MM.1S (cell line): ENCODE data around the gene HTRA1.
A peak's percentile ranks its signal among the peaks of the same experiment; 100 is the strongest.

Experiments used
- DNase-seq: peaks from one replicate; pipeline ENCODE4 v3.0.0-alpha.2; 2015
- H2AFZ ChIP-seq: fragments of 300-600 bp; sonication (generic); 2 replicates; pipeline ENCODE4 v1.6.0; 2016; ENCODE audit warnings: antibody characterized with exemption, low read length
- H3F3A ChIP-seq: fragments of 300-600 bp; sonication (generic); 2 replicates; pipeline ENCODE4 v1.6.1; 2016; ENCODE audit warnings: mild to moderate bottlenecking, antibody characterized with exemption, low read length, moderate library complexity, mixed read lengths; ENCODE audit not compliant: insufficient read depth
- H3K27ac ChIP-seq: fragments of 300-600 bp; sonication (generic); 2 replicates; pipeline ENCODE4 v1.5.1; 2016; ENCODE audit warnings: mild to moderate bottlenecking, low read length
- H3K27me3 ChIP-seq: fragments of 300-600 bp; sonication (generic); replicated peaks from 2 replicates; pipeline ENCODE4 v1.6.0; 2016; ENCODE audit warnings: low read length; ENCODE audit not compliant: insufficient read depth
- H3K36me3 ChIP-seq: fragments of 300-600 bp; sonication (generic); replicated peaks from 2 replicates; pipeline ENCODE4 v1.6.1; 2016; ENCODE audit warnings: mild to moderate bottlenecking, low read length, mixed read lengths; ENCODE audit not compliant: insufficient read depth
- H3K4me1 ChIP-seq: fragments of 300-600 bp; sonication (generic); 2 replicates; pipeline ENCODE4 v1.6.1; 2016; ENCODE audit warnings: low read length, mixed read lengths
- H3K4me2 ChIP-seq: fragments of 300-600 bp; sonication (generic); 2 replicates; pipeline ENCODE4 v1.6.0; 2016; ENCODE audit warnings: low read depth, low read length
- H3K4me3 ChIP-seq: fragments of 300-600 bp; sonication (generic); 2 replicates; pipeline ENCODE4 v1.5.1; 2016; ENCODE audit warnings: low read length, mixed read lengths
- H3K79me2 ChIP-seq: fragments of 300-600 bp; sonication (generic); 2 replicates; pipeline ENCODE4 v1.6.1; 2016; ENCODE audit warnings: mixed run types, low read length, mixed read lengths
- H3K9ac ChIP-seq: fragments of 300-600 bp; sonication (generic); 2 replicates; pipeline ENCODE4 v1.6.1; 2016; ENCODE audit warnings: low read length, mixed read lengths
- H3K9me2 ChIP-seq: fragments of 300-600 bp; sonication (generic); replicated peaks from 2 replicates; pipeline ENCODE4 v1.6.1; 2016; ENCODE audit warnings: mild to moderate bottlenecking, low read length, mixed read lengths; ENCODE audit not compliant: insufficient read depth
- H3K9me3 ChIP-seq: fragments of 300-600 bp; sonication (generic); replicated peaks from 2 replicates; pipeline ENCODE4 v1.6.1; 2016; ENCODE audit warnings: mild to moderate bottlenecking, low read length, mixed read lengths; ENCODE audit not compliant: insufficient read depth
- H4K20me1 ChIP-seq: fragments of 300-600 bp; sonication (generic); 2 replicates; pipeline ENCODE4 v1.6.1; 2016; ENCODE audit warnings: mild to moderate bottlenecking, low read length, moderate library complexity, mixed read lengths; ENCODE audit not compliant: insufficient read depth
- EZH2 ChIP-seq: fragments of 300-600 bp; sonication (generic); optimal IDR thresholded peaks from 2 replicates; pipeline ENCODE3; 2017; ENCODE audit warnings: low read depth, mild to moderate bottlenecking, antibody characterized with exemption, low read length, mixed read lengths
- EZH2phosphoT487 ChIP-seq: fragments of 300-600 bp; sonication (generic); IDR thresholded peaks from 2 replicates; pipeline ENCODE4 v1.6.1; 2018; ENCODE audit warnings: antibody characterized with exemption, low read length
- TF ChIP-seq, protein P1 (sequence below): fragments of 300-600 bp; sonication (generic); IDR thresholded peaks from 2 replicates; pipeline ENCODE4 v1.5.1; 2016; ENCODE audit warnings: antibody characterized with exemption, low read length, mixed read lengths

Gene HTRA1

GRCh38 chr10:122426829-122427228 lies 34.5 kb upstream of the HTRA1 start:
- Histone ChIP-seq H3K27ac (no peak overlapping the region), H3K4me1 (no peaks in the 10 kb centered on the region), H3K36me3 (no peaks in the 10 kb centered on the region), H3K9me3 (no peaks in the 10 kb centered on the region), H3F3A (no peaks in the 10 kb centered on the region), H2AFZ (no peak overlapping the region), H3K9me2 (no peaks in the 10 kb centered on the region), H3K27me3 (no peaks in the 10 kb centered on the region), H3K4me2 (no peak overlapping the region), H4K20me1 (no peaks in the 10 kb centered on the region), H3K4me3 (no peak overlapping the region), H3K79me2 (no peaks in the 10 kb centered on the region), H3K9ac (no peak overlapping the region)
- TF ChIP-seq EZH2phosphoT487 (no peak), EZH2 (no peak)
- TF ChIP-seq, protein P1, sequence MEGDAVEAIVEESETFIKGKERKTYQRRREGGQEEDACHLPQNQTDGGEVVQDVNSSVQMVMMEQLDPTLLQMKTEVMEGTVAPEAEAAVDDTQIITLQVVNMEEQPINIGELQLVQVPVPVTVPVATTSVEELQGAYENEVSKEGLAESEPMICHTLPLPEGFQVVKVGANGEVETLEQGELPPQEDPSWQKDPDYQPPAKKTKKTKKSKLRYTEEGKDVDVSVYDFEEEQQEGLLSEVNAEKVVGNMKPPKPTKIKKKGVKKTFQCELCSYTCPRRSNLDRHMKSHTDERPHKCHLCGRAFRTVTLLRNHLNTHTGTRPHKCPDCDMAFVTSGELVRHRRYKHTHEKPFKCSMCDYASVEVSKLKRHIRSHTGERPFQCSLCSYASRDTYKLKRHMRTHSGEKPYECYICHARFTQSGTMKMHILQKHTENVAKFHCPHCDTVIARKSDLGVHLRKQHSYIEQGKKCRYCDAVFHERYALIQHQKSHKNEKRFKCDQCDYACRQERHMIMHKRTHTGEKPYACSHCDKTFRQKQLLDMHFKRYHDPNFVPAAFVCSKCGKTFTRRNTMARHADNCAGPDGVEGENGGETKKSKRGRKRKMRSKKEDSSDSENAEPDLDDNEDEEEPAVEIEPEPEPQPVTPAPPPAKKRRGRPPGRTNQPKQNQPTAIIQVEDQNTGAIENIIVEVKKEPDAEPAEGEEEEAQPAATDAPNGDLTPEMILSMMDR, result no peak
- DNase-seq, result no peak

DNA sequence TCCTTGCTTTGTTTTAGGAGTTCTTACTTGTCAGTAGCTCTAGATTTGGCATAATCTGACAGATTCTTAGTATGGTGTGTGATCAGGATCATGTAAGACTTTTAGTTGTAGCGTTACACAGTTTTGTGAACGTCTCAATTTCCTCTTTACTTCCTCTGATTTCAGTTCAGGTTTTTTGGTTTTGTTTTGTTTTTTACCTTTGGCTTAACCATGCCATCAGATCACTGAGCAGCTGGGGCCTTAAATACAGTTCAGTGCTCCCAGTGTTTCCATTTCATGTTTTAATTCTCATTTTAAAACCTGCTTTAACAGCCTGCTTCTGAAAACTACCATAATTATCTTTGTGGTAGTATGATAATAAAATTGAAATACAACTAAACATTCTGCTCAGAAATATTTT lies 34.1 kb upstream of the HTRA1 start:
- H3K9ac ChIP-seq, result no peak overlapping the region

DNA sequence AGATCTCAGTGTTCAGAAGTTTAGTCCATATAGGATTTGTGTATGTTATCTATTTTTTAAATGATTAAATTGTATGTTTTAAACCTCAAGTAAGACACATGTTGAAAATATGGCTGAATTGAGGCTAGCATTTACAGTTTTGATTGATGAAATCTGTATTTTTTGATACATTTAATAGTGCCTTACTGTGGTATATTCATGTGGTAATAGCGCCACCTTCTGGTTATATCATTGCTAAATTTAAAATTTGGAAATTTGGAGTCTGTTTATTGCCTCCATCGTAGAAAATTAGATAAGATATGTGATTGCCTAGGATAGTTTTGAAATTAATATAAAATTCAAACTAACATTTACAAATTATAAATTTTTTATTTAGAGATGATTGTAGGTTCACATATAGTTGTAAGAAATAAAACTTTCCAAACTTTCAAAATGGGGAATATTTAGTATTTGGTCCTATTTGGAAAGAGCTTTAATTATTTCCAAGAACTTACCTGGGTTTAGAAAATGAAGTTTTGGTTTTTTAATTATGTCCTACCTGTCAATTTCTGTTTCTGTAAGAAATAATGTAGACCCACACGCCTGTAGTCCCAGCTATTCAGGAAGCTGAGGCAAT lies 26.0 kb upstream of the HTRA1 start:
- Histone ChIP-seq H3K4me1 (no peaks in the 10 kb centered on the region), H3K27ac (no peak overlapping the region), H3K4me3 (no peak overlapping the region), H3K4me2 (no peak overlapping the region), H3K9me2 (no peaks in the 10 kb centered on the region), H3K27me3 (no peaks in the 10 kb centered on the region), H3K9me3 (no peaks in the 10 kb centered on the region), H4K20me1 (no peaks in the 10 kb centered on the region), H3K9ac (no peak overlapping the region), H3K79me2 (no peaks in the 10 kb centered on the region), H3K36me3 (no peaks in the 10 kb centered on the region), H2AFZ (no peak overlapping the region), H3F3A (no peaks in the 10 kb centered on the region)
- TF ChIP-seq, protein P1, result peak; percentile 58
- no peak for TF ChIP-seq EZH2
- peak; percentile 48 for DNase-seq

More for the DNA sequence above, 34.1 kb upstream of the HTRA1 start:
- Histone ChIP-seq H2AFZ (no peak overlapping the region), H3K4me1 (no peaks in the 10 kb centered on the region), H3K4me2 (no peak overlapping the region), H3K9me2 (no peaks in the 10 kb centered on the region), H3K9me3 (no peaks in the 10 kb centered on the region), H3K27me3 (no peaks in the 10 kb centered on the region), H3K4me3 (no peak overlapping the region), H3F3A (no peaks in the 10 kb centered on the region), H3K36me3 (no peaks in the 10 kb centered on the region), H3K27ac (no peak overlapping the region), H4K20me1 (no peaks in the 10 kb centered on the region), H3K79me2 (no peaks in the 10 kb centered on the region)
- DNase-seq, result no peak
- no peak for TF ChIP-seq EZH2
- no peak for TF ChIP-seq EZH2phosphoT487
- TF ChIP-seq, protein P1, result no peak
